Thyroid gland (tissue), 4 donors: ENCODE data around the gene CD6. TPM values are rescaled to one million over a fixed set of nuclear protein-coding genes. Genes with fewer than 3 reads are reported as not detected.

Source experiments
- DNase-seq, 2 donors: peaks; one replicate each; pipeline ENCODE4 v3.0.0-alpha.2; 2019
- H3K27ac ChIP-seq, 3 donors: fragments of 200-600 bp; sonication (generic); 1 replicate in 2 of 3; 2 replicates in 1 of 3; pipeline ENCODE4 v1.5.1; 2016 to 2019; ENCODE audit warnings: mild to moderate bottlenecking in 1 of 3, moderate library complexity in 1 of 3
- H3K27me3 ChIP-seq: fragments of 200-600 bp; sonication (generic); one replicate; pipeline ENCODE4 v1.5.1; 2019
- H3K36me3 ChIP-seq, 2 donors: fragments of 200-600 bp; sonication (generic); one replicate each; pipeline ENCODE4 v1.5.1; 2016 to 2019
- H3K4me1 ChIP-seq, 2 donors: fragments of 200-600 bp; sonication (generic); one replicate each; pipeline ENCODE4 v1.5.1; 2017 to 2019
- H3K4me3 ChIP-seq, 3 donors: fragments of 200-600 bp; sonication (generic); replicated peaks in 1 of 3; 1 replicate in 2 of 3; 2 replicates in 1 of 3; pipeline ENCODE4 v1.5.1; 2016; ENCODE audit warnings: mild to moderate bottlenecking in 1 of 3
- H3K9me3 ChIP-seq: fragments of 200-600 bp; sonication (generic); one replicate; pipeline ENCODE4 v1.5.1; 2017
- POLR2A ChIP-seq, 2 donors: fragments of 450-650 bp; IDR thresholded peaks; one replicate each; pipeline ENCODE4 v1.6.1; 2017; ENCODE audit warnings: antibody characterized with exemption in 2 of 2, mild to moderate bottlenecking in 2 of 2, moderate library complexity in 1 of 2
- WGBS, 2 donors: methylation state at CpG; one replicate each; pipeline ENCODE4 v1.1.5; 2017; 5-methylcytosine and 5-hydroxymethylcytosine counted together
- intact Hi-C: fragments of 100-400 bp; cut with DNase I; formaldehyde crosslinking; loops from one replicate; pipeline ENCODE4 v1.15.1; 2023
- total RNA-seq, 4 donors: library from RNA; depleted of rRNA; stranded (reverse); fragments of >200 nt; gene quantifications; one replicate each; pipeline ENCODE4 v1.2.3, GENCODE V29; 2016
- TF ChIP-seq, protein P1 (sequence below), 6 experiments: fragments of 200-600 bp in 3 of 6; fragments of 450-650 bp in 3 of 6; sonication (generic) in 3 of 6; IDR thresholded peaks; one replicate each; pipeline ENCODE4 v1.5.1; 2016 to 2019; ENCODE audit warnings: antibody characterized with exemption in 6 of 6, mild to moderate bottlenecking in 2 of 6, inconsistent platforms in 1 of 6, moderate library complexity in 1 of 6

The CD6 gene
- total RNA-seq, 4 donors from 2014 or later = 0.40 to 2.7 (median 0.69) TPM

GRCh38 chr11:61035526-61035835 lies 64.0 kb downstream of the CD6 start:
- Histone ChIP-seq H3K4me1 (no peaks in the 10 kb centered on the region), H3K4me3 (no peak overlapping the region), H3K9me3 (no peaks in the 10 kb centered on the region), H3K36me3 (no peaks in the 10 kb centered on the region), H3K27ac (no peak overlapping the region), H3K27me3 (no peaks in the 10 kb centered on the region)
- no peak for DNase-seq
- intact Hi-C loops = no loop called here
- TF ChIP-seq, protein P1, sequence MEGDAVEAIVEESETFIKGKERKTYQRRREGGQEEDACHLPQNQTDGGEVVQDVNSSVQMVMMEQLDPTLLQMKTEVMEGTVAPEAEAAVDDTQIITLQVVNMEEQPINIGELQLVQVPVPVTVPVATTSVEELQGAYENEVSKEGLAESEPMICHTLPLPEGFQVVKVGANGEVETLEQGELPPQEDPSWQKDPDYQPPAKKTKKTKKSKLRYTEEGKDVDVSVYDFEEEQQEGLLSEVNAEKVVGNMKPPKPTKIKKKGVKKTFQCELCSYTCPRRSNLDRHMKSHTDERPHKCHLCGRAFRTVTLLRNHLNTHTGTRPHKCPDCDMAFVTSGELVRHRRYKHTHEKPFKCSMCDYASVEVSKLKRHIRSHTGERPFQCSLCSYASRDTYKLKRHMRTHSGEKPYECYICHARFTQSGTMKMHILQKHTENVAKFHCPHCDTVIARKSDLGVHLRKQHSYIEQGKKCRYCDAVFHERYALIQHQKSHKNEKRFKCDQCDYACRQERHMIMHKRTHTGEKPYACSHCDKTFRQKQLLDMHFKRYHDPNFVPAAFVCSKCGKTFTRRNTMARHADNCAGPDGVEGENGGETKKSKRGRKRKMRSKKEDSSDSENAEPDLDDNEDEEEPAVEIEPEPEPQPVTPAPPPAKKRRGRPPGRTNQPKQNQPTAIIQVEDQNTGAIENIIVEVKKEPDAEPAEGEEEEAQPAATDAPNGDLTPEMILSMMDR (IDR thresholded peaks at IDR 0.05) = no peak
- TF ChIP-seq POLR2A (IDR thresholded peaks at IDR 0.05) = no peak
- WGBS, 2 donors = 84 to 92% methylated on average over 9 to 10 of the region's 10 CpGs

GRCh38 chr11:61037441-61038093 lies 66.1 kb downstream of the CD6 start:
- Histone ChIP-seq H3K27ac (no peak overlapping the region), H3K9me3 (no peaks in the 10 kb centered on the region), H3K4me1 (no peaks in the 10 kb centered on the region), H3K4me3 (no peak overlapping the region), H3K36me3 (no peaks in the 10 kb centered on the region), H3K27me3 (no peaks in the 10 kb centered on the region)
- DNase-seq = peak; percentile 73 to 80
- TF ChIP-seq POLR2A (IDR thresholded peaks at IDR 0.05) = no peak
- TF ChIP-seq, protein P1 (IDR thresholded peaks at IDR 0.05) = no peak
- intact Hi-C loops = no loop called here
- WGBS, 2 donors = 30 to 47% methylated on average over 5 of the region's 5 CpGs

GRCh38 chr11:61039916-61040315 lies 68.4 kb downstream of the CD6 start:
- H3K4me1 ChIP-seq = no peaks in the 10 kb centered on the region
- H3K36me3 ChIP-seq = no peaks in the 10 kb centered on the region
- no peaks in the 10 kb centered on the region for H3K27me3 ChIP-seq
- DNase-seq = no peak
- no peak for TF ChIP-seq POLR2A (IDR thresholded peaks at IDR 0.05)
- TF ChIP-seq, protein P1 (IDR thresholded peaks at IDR 0.05) = no peak
- no peak overlapping the region for H3K27ac ChIP-seq
- H3K9me3 ChIP-seq = no peaks in the 10 kb centered on the region
- H3K4me3 ChIP-seq = no peak overlapping the region
- intact Hi-C loops = no loop called here
- WGBS, 2 donors = 48% methylated on average over 5 of the region's 5 CpGs

DNA sequence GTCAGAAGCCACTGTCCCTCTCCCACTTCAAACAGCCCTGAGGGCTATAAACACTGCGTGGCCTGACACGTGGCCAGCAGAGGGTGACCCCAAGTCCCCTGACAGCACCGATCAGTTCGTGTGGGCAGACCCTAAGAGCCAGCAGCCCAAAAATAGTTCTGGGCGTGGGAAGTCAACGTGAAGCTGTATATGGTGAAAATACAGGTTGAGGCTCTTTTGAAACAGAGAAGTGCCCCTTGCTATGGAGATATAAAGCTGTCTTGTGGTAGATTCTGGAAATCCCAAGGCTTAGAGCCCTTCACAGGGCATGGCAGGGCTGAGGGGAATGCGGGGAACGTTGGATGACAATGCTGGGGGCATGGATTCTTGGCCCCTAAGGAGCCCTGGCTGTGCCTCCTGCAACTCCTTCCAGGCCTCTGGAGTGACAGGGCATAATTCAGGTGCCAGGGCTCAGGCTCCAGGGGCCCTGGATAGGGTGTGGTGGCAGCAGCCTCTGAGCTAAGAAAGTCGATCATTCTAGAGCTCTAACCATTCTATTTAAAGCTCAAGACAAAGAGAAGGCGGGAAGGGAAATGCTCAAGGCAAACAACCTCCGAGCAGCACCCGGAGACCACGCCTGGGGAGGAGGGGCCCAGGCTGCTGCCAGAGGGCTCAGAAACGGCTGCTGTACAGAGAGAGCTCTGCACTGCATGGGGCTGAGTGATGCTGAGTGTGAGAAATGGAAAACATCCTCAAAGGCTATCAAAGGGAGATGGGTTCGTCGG lies 70.5 kb downstream of the CD6 start:
- peak overlapping the region in 1 of 3 donors; percentile 13 for H3K27ac ChIP-seq
- TF ChIP-seq POLR2A (IDR thresholded peaks at IDR 0.05) = no peak
- TF ChIP-seq, protein P1 (IDR thresholded peaks at IDR 0.05) = no peak
- peak in 1 of 2 donors; percentile 8 for DNase-seq
- no peak overlapping the region for H3K4me3 ChIP-seq
- H3K36me3 ChIP-seq = no peaks in the 10 kb centered on the region
- H3K9me3 ChIP-seq = no peaks in the 10 kb centered on the region
- WGBS, 2 donors = 39 to 41% methylated on average over 16 of the region's 16 CpGs
- no peaks in the 10 kb centered on the region for H3K27me3 ChIP-seq
- no peaks in the 10 kb centered on the region for H3K4me1 ChIP-seq
- intact Hi-C loops = no loop called here

DNA sequence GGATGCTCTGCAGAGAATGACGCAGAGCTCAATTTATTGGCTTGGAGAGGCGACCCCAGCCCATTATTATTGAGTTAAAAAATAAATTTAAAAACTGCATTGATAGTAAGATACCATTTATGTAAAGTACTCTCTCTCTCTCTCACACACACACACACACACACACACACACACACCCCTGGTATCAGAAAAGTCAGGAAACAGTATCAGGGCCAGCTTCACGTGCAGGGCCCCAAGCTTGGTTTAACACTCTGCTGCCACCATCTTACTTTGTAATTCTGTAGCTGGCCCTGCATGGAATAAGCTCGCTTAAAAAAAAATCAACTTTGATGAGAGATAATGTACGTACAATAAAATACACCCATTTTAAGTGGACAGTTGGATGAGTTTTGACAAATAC lies 71.1 kb downstream of the CD6 start:
- no peaks in the 10 kb centered on the region for H3K4me1 ChIP-seq
- H3K27ac ChIP-seq = no peak overlapping the region

More for the DNA sequence above, 71.1 kb downstream of the CD6 start:
- no peak for DNase-seq
- no peaks in the 10 kb centered on the region for H3K36me3 ChIP-seq
- H3K4me3 ChIP-seq = no peak overlapping the region
- no peak for TF ChIP-seq POLR2A (IDR thresholded peaks at IDR 0.05)
- TF ChIP-seq, protein P1 (IDR thresholded peaks at IDR 0.05) = no peak
- WGBS, 2 donors = 67 to 72% methylated on average over 5 of the region's 5 CpGs
- no peaks in the 10 kb centered on the region for H3K27me3 ChIP-seq
- intact Hi-C loops = no loop called here
- H3K9me3 ChIP-seq = no peaks in the 10 kb centered on the region
